HG03095 (cell line): ENCODE results near the gene ANO6.

Experiments
- ATAC-seq: cut with Tn5 transposase; IDR thresholded peaks from one replicate; pipeline ENCODE4 v1.9.1; 2021; ENCODE audit warnings: moderate library complexity; ENCODE audit not compliant: unreplicated experiment

ANO6 gene

DNA sequence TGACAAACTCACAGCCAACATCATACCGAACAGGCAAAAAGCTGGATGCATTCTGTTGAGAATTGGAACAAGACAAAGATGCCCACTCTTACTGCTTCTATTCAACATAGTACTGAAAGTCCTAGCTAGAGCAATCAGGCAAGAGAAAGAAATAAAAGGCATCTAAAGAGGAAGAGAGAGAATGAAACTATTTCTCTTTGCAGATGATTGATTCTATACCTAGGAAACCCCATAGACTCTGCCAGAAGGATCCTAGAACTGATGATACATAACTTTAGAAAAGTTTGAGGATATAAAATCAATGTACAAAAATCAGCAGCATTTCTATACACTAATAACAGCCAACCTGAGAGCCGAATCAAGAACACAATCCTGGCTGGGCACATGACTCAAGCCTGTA is 6.1 kb upstream of the ANO6 start:
- ATAC-seq: no peak

DNA sequence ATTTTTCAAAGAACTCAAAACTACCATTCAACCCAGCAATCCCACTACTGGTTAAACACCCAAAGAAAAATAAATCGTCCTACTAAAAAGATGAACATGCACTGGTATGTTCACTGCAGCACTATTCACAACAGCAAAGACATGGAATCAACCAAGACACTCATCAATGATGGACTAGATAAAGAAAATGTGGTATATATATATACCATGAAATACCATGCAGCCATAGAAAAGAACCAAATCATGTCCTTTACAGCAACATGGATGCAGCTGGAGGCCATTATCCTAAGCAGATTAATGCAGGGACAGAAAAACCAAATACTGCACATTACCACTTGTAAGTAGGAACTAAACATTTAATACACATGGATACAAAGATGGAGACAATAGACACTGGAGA is 3.8 kb upstream of the ANO6 start:
- ATAC-seq: no peak

DNA sequence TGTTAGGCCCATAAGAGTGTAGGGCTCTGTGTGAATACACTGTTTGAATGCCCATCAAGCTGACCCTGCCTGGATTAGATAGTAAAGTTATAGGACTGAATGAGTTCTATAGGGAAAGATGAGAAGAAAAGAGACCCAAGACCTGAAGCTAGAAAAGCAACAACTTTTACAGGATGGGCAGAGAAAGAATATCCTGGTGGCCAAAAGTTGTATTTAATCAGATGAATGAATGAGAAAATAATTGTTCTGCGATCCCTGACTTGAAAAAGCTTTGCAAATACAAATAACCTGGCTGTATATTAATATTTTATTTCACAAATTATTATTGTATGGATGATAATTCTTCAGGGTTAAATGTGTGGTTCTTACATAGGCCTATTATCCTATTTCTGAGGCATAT is 2.8 kb upstream of the ANO6 start:
- ATAC-seq: no peak

DNA sequence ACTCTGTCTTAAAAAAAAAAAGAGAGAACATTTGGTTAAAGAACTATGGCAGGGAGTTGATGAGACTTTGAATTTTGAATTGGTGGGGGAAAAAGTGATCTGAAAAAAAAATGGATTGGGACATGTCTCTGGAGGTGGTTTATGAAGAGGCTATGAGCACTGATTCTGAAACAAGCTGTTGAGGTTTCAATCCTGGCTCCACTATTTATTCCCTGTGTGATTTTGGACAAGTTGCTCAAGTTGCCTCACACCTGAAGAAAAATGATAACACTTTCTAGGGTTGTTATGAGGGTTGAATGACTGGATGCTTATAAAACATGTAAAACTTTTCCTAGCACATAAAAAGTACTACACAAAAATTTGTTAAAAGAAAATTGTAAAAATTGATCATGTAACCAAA is 1.8 kb upstream of the ANO6 start:
- ATAC-seq: no peak

DNA sequence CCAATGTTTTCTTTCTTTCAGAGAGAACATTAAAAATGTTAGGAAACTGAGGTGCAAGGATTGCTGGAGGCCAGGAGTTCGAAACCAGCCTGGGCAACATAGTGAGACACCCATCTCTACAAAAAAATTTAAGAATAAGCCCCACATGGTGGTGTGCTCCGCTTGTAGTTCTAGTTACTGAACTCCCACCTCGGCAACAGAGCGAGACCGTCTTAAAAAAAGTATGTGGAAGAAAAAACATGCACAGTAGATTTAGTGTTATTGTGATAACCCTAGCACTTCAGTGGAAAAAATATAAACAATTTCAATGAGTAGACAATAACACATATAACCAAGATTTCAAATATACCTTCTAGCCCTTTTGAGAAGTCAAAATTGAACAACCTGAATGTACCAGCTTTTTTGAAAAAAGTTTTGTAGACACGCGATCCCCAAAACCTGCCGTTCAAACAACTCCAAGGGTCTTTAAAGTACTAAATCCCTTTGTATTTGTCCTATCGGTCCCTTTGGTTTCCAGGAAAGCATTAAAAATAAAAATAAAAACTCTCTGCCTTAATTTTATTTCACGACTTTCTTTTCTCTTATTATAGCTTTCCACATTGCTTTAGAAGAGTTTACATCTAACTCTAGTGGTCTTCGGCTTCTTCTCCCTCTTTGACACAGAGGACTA is 1.0 kb upstream of the ANO6 start:
- no peak for ATAC-seq

DNA sequence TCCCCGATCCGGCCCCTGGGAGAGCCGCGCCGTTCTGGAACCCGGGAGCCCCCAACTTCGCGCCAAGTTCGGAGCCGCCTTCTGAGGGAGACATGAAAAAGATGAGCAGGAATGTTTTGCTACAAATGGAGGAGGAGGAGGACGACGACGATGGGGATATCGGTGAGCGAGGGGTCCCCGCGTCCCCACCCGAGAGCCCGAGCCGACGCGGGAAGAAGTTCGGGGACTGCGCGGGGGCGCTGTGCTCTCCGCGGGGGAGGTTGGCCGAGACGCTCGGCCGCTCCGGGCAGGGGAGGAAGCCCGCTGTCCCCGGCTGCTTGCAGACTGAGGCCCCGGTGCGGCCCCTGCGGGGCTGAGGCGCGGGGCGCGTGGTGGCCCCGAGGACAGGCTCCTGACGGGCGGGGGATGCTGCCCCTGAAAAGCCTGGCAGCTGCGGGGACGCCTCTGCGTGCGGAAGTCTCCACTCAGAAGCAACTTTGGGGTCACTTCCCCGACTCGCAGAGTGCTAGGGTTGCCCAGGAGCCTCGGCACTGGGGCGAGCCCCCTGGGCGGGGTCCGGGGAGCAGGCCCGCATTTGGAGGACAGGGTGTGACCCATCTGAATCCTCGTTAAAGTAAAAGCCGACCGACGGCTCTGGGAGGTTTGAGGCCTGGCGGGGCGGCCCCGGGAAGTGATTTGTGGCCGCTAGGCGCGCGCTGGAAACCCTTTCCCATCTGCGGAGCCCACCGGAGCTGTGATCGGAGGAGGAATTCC is 511 bp downstream of the ANO6 start:
- ATAC-seq: peak; percentile 38

DNA sequence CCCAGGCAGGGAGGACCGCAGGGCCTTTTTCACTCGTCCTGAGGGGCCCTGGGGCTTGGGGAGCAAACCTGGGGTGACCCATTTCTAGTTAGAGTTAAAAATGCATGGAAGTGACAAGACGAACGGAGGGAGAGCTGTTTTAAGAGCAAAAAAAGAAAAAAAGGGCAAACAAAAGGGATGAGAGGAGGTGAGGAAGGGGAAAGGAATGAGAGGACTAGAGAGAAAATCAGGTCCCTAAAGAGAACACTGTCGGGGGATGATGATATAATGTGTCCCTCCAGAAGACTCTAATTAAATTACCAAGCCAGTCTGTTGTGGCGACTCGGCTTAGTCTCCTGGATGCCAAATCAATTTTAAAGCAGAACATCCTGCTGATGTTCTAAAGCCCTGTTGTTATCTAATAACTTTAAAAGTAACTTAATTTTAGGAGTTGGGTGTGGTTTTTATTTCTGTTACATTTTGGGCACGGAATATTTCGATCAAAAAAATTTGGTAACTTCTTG is 1.1 kb downstream of the ANO6 start:
- ATAC-seq: no peak

DNA sequence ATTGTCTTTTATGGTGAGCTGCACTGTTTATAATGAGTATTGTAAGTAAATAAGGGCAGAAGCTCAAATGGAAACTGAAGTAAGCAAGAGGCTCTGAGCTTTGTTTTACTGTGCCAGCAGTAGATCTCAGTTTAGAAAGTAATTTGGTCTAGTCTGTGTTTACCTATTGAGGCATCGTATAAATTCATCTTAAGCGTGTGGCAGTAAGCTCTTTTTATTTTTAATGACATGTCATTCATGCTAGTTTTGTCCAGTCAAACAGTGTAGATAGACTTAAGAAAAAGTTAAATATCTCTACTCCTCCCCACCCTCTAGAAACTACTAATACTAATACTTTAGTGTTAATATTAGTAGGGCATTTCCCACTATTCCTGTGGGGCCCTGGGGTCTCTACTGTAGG is 2.0 kb downstream of the ANO6 start:
- no peak for ATAC-seq

DNA sequence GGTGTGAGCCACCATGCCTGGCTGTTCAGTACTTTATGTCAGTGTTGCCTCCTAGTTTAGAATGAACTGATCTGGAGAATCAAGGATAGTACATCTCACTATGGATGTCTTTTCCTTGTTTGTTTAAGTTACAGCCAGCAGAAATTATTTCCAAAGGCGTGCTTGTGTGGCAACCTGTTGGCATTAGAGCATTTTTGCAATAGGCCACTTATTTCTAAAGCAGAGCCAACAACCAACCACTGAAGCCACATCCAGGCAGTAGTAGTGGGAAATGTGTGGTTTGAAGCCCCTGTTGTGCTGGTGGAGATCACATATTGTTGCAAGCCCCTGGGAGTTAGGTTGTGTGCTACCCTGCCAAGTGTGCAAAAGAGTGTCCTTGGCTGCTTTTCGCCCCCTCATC is 3.7 kb downstream of the ANO6 start:
- no peak for ATAC-seq

DNA sequence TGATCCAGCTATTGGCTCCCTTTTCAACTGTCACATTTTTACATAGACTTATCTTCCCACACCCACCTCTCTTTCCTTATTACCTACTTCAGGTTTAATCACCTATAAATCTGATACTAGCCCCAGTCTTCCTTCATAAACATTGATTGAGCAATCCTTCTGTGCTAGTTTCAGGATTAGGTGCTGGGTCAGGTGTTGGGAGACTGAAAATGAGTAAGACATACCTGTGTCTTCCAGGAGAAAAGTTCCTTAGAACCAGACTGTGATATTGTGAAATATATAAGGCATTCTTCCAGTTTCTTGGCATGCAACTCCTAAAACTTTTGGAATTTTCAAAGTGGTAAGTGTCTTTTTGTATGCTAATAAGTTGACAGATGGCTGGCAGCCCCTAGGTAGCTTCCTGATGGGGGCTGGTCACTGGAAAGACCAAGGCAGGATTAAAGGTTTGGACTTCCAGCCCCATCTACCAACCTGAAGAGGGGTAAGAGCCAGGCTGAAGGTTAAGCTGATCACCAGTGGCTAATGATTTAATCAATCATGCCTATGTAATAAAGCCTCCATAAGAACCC is 4.6 kb downstream of the ANO6 start:
- ATAC-seq: no peak

DNA sequence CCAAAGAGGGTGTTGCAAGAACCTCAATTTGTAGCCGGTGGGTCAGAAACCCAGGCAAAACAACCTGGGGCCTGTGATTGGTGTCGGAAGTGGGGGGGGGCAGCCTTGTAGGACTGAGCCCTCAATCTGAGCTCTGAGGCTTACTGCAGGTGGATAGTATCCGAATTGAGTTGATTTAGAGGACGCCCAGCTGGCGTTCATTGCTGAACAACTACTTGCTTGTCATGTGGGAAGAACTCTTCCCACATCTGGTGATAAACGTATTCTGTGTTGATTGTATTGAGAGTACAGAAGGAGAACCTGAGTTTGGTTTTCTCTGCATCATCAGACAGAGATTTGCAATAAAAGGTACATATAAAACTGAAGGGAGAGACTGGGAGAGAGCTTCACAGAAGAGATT is 5.1 kb downstream of the ANO6 start:
- no peak for ATAC-seq

DNA sequence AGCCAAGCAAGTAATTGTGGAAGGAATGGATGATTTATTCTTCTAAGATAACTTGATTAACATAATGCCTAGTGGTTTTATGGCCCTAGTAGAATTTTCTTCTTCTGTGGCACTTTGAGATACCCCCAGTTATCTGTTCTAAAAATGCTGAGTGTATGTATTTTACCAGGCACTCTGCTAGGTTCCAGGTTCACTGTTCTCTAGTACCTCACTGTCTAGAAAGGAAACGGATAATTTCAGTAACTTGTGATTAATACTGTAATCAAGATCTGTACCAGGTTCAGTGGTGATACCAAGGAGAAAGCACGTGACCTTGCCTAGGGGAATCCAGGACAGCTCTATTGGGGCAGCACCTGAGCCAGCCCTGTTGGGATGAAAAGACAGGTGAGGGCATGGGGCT is 8.0 kb downstream of the ANO6 start:
- no peak for ATAC-seq

DNA sequence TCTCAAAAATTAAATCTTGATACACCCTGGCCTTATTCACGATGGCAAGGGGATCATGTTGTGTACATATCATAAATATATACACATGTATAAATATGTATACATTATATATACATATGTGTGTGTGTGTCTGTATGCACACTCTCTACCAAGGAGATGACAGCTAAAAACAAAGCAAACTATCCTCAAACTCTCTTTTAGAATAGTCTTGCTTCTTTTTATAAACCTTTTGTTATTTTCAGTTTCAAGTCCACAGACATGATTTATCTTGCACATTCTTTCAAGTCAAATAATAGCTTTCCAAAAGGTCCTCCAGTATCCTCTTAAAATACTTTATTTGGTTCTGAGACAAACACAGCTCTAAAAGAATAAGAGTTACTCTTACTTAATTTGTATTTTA is 8.4 kb downstream of the ANO6 start:
- no peak for ATAC-seq

DNA sequence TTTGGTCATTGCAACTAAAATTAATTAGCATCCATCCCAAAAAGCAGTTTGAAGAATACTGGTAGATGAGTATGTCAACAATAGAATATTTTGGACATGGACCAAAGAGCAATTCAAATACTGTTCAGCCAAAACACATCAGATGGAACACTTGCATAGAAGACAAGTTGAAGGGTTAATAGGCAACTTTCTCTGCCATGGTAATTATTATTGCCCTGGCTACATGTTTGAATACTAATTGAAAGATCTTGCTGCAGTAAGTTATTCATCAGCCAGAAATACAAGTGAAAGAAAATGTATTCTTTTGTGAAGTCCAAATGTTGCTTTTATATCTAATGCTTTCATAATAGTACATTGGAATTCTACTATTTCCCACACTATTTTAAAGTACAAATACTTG is 10.1 kb downstream of the ANO6 start:
- ATAC-seq: no peak

DNA sequence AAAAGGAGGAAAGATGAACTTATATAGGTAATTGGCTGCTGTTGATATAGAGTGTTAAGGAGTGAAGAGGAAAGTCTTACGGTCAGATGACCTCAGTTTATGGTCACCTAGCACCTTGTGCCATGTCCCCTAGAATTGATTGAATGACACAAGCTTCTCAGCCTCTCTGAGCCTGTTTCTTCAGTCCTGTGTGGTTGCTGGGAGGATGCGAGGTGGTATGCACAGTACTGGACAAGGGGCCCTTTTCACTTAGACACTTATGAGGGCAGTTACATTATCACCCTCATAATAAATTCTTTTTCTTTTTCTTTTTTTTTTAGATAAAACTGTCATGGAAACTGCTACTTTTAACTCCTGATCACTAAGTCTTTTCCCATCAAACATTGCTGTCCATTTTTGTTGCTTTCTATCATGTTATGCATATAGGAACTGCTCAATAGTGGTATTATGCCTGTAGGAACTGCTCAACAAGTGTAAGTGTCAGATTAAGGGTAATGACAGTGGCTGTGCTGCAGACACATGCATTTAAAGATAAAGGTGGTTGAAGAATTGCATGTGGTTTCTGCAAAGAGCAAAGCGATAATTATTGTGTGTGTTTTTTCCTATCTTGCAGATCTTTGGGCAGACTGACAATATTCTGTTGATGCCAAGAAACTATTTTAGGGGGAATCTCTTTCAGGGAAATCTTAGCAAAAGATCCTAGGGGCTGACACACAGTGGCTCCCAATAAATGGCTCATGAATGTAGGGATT is 11.6 kb downstream of the ANO6 start:
- no peak for ATAC-seq

DNA sequence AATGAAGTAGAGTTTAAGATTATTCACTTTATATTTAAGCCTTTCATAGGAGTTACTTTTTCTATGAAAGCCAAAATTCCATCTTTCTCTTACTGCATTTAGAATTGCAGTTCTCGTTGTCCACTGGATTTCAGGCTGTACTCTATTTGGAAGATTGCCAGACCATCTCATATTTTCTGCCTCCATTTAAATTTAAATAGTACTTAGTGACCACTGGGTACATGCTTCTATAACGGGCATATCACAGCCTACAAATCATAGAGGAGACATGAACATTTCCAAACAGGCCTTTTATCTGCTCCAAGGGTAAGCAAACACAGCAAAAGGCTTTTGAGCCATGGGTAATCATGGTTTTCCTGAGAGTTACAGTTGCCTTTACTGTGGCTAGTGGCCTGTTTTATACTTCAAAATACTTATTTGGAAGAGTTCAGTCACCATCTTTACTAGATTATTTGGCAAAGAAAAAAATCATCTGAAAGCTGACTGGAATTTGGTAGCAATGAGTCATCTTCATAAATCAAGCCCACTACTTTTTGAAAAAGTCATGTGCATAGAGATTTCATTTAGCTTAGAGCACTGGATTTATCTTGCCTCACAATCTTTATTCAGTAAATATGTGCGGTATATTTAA is 15.7 kb downstream of the ANO6 start:
- ATAC-seq: no peak

DNA sequence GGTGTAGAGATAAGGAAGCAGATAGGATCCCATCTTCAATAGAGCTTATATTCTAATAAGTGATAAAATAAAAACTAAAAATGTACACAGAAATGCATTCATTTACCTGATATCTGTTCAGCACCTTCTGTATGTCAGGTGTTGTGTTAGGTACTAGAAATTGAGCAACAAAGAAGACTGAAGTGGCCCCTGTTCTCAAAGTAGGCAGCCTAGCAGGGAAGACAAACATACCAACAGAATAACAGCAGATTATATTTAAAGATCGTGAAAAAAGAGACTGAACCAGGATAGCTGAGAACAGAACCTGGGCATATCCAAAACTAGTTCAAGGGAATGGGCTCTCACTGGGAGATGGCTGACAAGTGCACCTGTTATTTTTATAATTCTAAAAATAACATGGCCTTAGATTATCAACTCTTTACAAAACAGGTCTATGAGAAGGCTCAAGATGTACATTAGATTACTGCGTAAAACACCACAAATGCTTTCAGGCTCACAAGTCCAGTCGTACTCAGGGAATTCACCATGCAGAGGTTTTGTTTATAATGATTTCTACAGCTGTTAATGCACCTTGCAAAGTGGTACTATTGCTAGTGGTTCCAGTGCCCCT is 16.4 kb downstream of the ANO6 start:
- no peak for ATAC-seq

DNA sequence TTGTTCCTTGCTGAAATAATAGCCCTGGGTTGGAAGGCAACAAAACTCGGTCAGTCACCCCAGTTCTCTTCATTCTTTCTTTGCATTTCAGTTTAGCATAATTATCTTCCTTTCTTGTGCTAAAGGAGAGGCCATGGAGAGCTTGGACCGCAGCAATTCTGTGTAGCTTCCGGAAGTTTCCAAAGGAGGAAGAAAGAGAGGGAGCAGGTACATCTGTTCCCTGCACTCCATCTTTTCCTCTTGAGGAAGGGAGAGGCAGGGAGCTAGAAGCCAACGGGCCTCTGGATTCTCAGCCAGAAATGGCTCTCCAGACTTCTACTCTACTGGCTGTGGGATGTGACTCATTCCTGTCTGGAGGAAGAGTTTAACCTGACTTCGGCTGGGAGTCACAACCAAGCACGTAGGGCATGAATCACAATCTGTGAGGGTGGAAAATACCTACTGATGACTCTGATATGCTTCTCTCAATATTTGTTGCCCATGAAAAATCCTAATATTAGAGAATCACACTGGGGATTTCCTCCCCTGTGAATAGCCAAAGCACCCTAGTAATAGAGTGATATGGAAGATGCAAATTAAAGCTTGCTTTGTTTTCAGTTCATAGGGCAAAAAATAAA is 17.0 kb downstream of the ANO6 start:
- ATAC-seq: no peak

DNA sequence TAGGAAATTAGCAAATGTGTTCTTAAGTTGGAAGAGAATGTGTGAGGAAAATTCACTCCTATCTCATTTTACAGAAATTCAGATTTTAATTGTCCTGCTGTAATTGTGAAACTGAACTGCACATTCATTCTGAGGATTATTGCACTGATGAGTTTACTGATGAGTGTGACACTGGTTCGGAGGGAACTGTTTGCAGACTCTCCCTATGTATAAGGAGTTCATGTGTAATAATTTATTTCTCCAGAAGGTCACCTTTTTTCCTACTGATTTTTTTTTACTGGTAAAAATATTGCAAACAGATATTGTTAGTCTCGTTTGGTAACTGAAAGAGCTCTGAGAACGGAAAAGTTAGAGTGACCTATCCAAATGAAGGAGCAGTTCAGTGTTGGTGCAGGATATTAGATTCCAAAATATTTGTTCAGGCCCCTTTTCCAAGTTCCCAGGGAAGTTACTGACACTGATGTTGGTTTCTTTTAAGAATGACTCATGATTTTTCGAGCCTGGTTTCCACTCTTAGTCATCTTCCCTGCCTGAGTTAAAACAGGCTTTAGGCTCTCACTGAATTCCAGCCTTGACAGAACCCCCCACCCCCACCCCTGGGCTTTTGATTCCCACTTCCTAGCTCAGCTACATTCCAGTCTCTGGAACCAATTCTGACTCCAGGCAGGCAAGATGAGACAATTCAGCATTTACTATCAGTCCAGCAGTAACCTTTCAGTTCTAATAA is 18.4 kb downstream of the ANO6 start:
- ATAC-seq: no peak
